Measurements from ENCODE around the gene RNF145.
A peak's percentile ranks its signal among the peaks of the same experiment; 100 is the strongest.
"Not testable (repeated sequence)": the region's sequence is repeated elsewhere in the genome, so short reads cannot be mapped to it uniquely, and the experiment has no call there.

Gene RNF145

DNA sequence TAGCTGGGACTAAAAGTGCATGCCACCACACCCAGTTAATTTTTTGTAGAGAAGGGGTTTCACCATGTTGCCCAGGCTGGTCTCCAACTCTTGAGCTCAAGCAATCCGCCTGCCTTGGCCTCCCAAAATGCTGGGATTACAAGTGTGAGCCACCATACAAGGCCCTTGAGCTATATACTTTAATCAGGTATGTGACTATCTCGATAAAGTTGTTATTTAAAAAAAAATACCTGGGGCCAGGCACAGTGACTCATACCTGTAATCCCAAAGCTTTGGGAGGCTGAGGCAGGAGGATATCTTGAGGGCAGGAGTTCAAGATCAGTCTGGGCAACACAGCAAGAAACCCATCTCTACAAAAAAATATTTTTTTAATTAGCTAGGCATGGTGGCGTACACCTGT, 19.2 kb downstream of the RNF145 start:
- no peak for DNase-seq (ENCODE audit: low spot score)

DNA sequence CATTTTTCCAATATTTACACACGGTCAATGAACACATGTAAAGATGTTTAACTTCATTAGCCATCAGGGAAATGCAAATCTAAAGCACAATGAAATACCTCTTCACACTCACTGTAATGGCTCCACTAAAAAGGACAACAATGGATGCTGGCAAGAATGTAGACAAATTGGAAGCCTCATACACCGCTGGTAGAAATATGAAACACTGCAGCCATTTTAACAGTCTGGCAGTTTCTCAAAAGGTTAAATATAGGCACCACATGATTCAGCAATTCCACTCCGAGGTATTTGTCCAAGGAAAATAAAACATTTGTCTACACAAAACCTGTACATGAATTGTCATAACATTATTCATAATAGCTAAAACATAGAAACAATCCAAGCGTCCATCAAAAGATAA, 20.0 kb downstream of the RNF145 start:
- DNase-seq (ENCODE audit: low spot score): no peak

DNA sequence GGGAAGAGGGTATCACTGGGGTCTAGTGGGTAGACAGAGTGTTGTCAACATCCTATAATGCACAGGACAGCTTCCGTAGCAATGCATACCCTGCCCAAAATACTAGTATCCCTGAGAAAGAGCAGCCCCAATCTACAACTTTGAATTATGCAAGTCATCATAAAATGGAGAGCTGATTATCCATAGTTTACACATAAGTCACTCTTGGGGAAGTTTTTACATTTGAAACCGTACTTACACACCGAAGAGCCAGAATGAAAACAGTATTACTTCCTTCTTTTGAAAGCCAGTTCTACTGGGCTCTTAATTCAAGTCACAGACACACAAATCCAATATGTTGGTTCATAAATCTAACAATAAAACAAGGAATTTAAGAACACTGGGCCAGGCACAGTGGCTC, 21.6 kb downstream of the RNF145 start:
- DNase-seq (ENCODE audit: low spot score): no peak

DNA sequence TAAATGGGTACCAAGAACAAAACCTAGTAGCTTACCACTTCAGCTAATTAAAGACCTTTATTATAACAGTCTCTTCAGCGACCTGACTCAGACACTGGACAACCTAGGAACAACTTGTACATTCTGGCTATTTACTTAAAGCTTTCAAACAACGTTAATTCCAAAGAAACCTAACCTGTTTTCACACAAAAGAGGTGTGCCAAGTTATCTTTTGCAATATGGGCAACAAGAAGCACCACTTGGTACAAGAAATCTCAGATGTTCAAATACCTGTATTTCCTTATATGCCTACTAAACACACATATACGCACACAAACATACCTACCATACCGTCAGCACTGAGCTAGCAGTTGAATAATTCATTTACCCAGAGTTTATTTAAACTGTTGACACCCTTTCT, 23.0 kb downstream of the RNF145 start:
- no peak for DNase-seq (ENCODE audit: low spot score)

DNA sequence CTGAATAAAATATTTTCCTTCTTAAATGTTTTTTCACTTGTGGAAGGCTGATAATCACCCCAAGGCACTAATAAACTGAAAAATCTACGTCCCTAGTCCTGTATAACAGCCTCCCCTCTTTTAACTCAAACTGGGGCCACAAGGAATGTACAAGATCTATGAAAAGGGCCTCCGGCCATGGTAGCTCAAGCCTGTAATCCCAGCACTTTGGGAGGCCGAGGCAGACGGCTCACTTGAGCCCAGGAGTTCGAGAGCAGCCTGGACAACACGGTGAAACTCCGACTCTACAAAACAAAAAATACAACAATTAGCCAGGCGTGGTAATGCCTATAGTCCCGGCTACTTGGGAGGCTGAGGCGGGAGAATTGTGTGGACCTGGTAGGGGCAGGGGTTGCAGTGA, 23.6 kb downstream of the RNF145 start:
- no peak for DNase-seq (ENCODE audit: low spot score)

DNA sequence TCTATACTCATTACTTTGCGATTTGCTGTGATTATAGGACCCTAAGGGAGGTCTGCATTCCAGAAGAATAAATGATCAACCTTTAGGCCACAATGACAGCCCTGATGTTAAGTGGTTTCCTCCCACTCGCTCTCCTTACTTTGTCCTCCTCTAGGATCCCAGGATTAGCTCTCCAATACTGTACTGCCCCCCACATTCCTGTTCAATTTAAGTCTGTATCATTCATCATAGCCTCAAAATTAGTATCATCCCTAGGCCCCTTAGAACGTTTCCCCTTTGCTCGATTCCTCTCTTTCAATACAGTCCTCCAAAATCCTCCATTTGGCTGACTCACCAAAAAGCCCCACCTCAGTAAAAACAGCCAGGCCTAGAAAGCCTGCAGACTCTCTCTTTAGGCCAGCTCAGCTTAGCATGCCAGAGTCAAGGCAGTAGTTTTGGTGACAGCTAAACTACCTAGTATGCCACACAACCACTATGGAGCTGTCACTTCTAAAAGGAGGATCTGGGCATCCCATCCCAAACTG, 24.4 kb downstream of the RNF145 start:
- no peak for DNase-seq (ENCODE audit: low spot score)

DNA sequence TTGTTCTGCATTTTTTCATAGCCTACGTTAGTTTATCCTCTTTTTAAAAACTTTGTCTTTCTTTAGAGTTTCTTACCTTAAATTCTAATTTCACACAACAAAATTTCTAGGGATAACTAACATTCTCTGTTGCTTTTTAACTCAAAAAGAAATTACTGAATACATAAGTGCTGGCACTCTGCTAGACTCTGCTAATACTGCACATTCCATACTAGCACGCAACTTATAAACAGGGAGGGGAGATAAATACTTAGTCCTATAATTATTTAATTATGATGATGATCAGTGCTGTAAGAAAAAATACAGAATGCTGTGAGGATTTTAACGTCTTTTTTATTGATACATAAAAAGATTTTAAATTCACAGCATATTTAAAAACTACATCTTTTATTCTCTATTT, 25.1 kb downstream of the RNF145 start:
- DNase-seq (ENCODE audit: low spot score): no peak

DNA sequence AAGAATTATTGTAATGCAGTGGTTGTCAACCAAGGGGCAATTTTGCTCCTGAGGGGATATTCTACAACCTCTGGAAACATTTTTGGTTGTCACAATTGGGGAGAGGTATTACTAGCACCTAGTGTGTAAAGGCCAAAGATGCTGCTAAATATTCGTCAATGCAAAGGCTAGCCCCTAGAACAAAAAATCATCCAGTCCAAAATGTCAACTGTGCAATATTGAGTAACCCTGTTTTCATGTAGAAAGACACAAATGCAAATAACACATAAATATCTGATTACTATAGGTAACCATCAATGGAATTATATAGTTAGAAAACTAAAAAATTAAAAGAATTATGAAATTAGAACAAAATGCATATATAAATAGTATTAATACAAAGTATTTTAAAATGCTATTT, 26.1 kb downstream of the RNF145 start:
- no peak for DNase-seq (ENCODE audit: low spot score)

DNA sequence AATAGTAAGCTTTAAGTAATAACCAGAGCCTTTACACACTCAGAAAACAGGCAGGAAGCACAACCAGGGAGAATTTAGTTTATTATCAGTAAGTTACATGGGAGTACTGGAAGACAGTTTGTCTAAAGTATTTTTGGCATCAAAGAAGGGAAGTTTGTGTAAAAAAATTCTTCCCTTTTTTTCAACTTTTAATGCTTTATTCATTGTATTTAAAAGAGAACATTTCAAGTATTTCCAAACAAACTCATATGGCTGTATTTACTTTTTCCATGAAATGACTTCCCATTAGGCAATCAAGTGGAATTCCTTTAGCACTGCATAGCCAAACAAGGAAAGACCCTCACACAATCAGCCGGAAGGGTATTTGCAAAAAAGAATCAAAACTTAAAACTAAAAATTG, 26.7 kb downstream of the RNF145 start:
- DNase-seq (ENCODE audit: low spot score): no peak

DNA sequence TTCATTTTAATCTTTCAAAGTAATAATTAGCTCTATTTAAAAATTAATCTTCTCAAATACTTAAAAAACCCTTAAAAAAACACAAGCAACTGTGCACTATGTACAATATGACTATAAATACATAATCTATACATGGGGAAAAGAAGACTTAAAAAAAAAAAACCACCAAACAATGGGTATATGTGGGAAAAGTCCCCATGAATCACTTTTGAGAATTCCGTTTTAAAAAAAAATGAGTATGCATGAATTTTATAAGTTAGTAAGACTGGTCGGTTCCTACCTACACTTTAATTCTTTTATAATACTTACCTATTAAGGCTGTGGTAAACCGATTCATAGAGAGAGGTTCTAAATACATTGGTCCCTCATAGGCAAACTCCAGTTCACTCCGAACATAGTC, 27.7 kb downstream of the RNF145 start:
- DNase-seq (ENCODE audit: low spot score): no peak

DNA sequence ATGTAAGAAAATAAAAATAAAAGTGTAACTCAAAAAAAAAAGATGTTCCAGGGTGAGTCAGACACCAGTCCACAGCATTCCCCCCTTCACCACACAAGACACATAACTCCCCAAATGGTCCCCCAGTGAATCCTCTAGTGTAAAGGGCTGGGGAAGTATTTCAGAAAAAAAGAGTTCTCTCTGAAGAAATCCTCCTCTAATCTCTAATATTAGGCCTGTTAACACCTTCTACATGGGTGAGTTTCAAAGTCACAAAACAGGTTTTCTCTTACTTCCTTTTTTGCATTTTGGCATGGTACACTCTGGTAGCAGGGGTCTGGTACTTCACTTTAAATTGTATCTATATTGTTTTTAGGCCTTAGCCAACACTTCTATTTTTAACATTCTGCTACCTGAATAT, 28.2 kb downstream of the RNF145 start:
- no peak for DNase-seq (ENCODE audit: low spot score)

DNA sequence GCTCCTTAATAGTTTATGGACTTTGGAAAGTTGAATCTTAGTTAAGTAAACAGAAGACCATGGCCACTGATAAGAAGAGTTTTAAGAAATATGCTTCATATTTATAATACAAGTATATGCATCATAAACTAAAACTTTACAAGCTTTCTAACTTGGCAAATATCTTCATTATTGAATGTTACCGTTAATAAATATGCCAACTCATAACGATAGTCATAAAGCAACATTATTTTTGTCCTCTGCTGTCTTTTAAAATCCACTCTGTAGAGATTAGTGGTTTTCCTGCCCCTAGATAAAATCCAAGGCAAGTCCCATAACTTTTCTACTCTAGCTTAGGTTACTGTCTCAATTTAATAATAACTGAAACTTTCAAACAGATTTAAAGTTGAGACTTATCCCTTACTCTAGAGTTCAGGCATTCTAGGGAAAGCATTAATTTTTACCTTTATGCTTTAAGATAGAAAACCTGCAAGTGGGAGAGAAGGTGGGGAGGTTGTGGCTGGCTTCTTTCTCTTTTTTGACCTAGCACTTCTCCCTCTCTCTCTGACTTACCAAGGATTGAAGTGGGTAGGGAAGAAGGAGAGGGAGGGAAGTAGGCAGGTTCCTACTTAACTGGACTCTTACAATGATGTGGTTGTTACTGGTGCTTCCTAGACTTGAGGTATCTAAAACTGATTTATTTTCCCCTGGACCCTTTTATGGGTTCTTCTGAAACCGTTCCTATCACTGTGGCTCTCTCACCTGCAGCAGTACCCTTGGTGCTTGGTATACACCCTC, 29.6 kb downstream of the RNF145 start:
- peak; percentile 19 for DNase-seq (ENCODE audit: low spot score)

DNA sequence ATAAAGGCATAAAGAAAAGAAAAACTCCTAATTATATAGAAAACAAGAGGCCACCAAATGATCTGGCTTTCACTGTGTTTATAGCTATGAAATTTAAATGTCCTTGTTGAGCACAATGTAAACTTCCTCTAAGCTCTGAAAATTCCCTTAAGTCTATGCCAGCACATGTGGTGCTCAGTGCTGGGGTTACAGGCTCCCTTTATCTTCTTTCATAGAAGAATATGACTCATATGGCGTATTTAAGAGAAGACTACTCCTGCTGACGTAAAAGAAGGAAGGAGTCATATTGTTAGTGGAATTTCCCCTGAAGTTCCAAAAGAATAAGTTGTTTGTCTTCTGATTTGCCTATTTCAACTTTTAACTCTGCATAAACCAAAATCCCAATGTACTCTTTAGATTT, 30.4 kb downstream of the RNF145 start:
- DNase-seq (ENCODE audit: low spot score): peak; percentile 86

DNA sequence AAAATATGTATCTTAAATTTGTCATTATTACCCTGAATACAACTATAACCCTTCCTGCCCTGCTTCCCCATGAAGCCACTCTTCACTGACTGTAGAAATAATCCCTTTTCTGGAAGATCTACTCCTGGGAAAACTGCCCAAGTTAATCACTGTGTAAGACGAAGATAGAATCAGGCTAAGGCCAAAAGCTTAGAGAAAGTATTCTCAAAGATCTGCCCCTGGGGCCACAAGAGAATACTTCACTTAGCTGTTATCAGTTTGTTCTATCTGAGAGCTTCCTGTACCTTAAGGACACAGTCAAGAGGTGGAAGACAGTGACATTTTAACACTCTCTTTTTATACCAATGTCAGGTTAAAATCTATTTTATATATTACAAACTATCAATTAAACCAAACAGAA, 33.8 kb downstream of the RNF145 start:
- DNase-seq (ENCODE audit: low spot score): no peak

DNA sequence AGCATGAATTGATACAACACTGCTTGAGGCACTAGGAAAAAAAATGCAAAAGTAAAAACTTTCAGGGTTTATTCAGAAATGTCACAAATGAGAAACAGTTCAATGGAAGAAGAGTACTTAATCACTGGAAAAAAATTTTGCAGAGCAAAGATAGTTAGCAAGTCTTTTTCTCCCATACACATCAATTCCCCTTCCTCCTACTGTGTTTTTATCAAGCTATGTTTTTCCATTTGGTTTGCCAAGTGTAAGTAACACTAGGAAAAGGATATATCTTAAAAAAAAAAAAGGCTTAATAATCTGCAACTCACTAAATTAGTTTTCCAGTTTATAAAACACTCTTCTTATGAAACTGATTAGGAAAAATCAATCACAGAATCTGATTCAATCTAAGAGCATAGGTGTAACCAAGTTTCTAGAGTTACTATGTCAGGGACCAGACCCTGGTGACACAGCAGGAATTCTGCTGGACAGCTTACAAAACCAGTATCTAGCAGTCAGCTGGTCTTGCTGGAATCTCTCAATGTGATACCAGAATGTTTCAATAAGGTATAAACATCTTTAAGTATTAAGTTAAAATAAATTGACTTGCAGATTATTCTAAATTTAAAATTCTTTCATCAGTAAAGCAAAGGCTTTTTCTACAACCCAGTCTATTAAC, 34.7 kb downstream of the RNF145 start:
- DNase-seq (ENCODE audit: low spot score): no peak

DNA sequence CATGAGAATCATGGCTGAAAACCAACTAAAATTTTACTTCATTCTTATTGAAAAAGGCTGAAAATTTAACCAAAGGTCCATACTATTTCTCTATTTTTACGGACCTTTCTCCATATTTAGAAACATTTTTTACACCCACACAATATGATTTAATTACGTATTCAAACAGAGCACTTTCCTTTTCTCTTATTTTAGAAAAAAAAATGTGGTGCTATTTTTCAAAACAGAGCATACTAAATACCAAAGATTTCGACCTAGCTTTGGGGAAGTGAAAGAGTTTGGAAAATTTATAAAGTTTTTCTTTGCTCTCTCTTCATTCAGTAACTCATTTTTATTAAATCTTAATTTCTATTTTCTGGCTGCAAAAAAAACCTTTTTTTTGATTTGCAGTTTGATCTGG, 38.1 kb downstream of the RNF145 start:
- no peak for DNase-seq (ENCODE audit: low spot score)

DNA sequence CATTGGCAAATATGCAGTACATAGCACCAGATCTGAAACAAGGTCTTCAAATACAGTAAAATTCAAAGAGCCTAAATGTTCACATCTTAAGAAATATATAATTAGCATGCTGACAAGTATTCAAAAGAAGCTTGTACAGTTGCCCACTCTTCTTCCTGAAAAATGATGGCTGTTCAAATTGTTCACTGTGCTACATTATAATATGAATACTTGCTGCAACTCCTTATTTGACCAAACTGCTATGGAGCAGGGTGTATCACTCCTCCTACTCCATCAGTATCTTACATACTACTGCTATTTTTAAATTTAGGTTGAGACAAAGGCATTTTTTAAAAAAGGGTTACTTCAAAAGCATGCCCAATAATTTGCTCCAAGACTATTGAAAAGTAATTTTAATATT, 39.3 kb downstream of the RNF145 start:
- no peak for DNase-seq (ENCODE audit: low spot score)

DNA sequence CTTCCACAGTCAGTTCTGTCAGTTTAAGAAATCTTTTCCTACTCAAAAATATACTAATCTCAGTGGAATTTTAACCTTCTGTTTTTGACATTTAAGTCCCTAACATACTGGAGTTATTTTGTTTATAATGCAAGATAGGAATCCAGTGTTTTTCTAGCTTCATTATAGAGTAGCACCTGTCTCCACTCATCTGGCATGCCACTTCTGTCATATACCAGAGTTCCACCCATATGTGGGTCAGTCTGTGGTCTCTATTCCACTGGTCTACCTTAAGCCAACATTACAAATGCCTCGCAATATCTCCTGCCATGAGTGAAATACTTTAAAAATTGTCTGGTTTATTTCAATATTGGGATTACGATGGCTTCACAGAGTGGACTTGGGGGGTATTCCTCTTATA, 42.9 kb downstream of the RNF145 start:
- DNase-seq (ENCODE audit: low spot score): no peak

DNA sequence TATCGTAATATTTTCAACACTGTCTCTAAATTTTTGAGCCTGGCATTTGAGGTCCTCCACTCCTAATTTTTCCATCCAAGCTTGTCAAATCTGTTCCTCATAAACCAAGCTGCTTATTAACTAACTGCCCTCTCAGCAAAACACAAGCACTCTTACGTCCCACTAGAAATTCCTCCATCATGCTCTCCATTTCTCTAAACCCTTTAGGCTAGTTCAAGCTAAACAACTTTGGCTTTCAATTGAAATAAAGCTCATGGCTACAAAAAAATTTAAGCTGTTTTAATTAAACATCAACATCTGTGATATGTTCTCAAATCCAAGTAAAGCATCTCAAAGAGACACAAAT, 45.7 kb downstream of the RNF145 start:
- DNase-seq (ENCODE audit: low spot score): no peak

DNA sequence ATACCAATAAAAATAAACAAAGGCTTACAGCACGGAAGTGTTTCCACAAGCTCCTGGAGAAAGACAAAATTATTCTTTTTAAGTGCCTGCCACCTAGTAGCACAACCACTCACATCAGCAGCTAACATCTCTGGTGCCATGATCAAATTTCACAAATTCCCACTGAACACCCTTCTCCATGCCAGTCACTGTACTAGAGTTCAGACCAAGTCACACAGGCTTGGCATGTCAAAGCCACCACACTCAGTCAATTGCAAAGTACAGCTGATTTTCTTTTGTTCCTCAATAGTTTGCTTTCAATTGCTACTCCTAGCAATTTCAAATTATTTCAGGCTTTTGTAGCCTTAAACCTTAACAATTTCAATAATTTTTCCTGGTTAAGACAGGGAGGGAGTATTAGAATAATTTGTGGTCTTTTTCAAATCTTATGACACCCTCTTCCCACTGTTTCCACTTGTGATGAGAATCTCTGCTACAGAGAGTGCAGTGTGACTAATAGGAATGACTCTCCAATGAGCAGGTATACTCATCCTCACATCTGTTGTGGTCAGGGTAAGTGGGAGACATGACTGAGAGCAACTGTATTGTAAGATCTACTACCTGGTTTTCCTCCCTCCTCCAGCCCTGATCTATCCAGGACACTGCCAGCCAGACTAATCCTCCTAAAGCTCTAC, 46.2 kb downstream of the RNF145 start:
- no peak for DNase-seq (ENCODE audit: low spot score)

DNA sequence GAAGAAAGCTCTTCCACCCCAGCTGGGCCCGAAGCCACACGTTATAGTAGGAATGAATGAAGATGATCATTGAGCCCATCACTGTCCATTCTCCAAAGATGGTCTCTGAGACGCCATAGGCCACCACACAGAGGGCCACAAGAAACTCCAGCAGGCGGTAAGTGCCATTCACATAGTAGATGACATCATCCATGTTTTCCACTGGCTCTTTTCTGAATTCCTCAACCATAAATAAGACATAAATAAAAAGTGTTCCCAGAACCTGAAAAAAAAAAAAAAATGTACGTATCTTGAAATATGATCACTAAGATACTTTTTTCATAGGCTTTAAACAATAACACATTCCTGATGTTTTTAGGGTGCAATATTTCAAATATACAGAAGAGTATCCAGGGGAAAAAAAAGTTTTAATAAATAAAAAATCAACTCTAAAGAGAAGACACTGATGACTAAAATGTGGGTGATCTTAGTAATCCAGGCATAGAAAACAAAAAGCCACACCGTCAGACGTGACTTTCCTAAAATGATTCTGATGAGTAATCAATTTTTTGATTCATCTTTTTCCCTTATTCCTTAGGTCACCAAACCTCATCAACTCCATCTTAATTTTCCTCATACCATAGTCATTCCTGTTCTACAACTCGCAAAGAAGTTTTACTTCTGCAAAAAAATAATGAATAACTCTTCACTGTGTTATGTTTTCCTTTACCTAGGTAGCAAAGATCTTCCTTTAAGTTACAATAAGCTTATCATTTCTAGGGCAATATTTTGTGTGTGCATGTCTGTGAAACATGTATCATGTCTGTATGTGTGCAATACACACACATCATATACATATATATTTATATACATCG, 47.8 kb downstream of the RNF145 start:
- no peak for DNase-seq (ENCODE audit: low spot score)

DNA sequence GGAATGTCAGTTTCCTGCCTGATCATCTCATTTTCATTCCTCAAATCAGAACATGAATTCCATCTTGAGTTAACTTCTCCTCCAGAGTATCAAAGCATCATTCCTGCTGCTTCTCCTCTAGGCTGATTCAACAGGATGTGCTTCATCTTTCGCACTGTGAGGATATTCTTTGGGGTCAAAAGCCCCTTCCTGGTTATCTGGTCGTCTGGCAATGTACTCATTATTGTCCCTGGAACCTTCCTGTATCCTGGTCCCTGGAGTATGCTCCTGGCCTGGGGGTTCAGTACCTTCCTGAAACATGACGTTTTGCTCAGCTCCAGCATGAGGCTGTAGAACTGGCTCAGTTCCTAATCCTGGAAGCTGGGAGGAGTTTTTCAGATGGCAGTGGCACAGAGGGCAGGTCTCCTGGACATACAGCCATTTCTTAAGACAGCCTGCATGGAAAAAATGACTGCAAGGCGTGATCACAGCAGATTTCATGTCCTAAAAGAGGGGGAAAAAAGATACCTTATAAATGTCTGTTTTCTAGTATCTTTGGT, 50.7 kb downstream of the RNF145 start:
- DNase-seq (ENCODE audit: low spot score): not testable (repeated sequence)

Measured in LoVo (cell line).